Measurements from ENCODE around the gene VTCN1.
"Not testable (repeated sequence)": the region's sequence is repeated elsewhere in the genome, so short reads cannot be mapped to it uniquely, and the experiment has no call there.

VTCN1 gene

GRCh38 chr1:117121589-117122329, 89.0 kb downstream of the VTCN1 start, which contains the start of gene TRIM45:
Gene TRIM45, minus strand, starts transcription at chr1:117121749. Its CDS starts 548 bp downstream, at chr1:117121201.
- DNase-seq = peak; percentile 90 to 92

- no peak for DNase-seq
Observed at GRCh38 chr1:117120774-117121588, 89.7 kb downstream of the VTCN1 start.

- not testable (repeated sequence) for DNase-seq
Observed at GRCh38 chr1:117119144-117119543, 91.6 kb downstream of the VTCN1 start.

GRCh38 chr1:117118137-117118536, 92.6 kb downstream of the VTCN1 start:
- DNase-seq = no peak

- DNase-seq = no peak
Observed at GRCh38 chr1:117117697-117118096, 93.0 kb downstream of the VTCN1 start.

DNA sequence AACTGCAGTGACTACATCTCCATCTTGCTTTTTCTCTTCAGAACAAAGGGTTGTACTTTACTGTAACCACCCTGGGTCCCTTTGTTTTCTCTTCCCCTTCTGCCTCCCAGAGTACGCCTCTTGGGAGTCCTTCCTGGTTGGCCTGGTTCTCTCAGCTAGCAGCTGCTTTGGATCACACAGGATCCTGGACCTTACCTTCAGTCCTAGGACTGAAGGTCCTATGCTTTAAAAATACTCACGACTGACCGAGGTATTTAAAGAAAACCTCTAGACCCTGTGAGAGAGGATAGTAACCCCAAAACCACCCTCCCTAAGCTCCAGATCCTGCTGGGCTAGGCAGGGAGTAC, 94.0 kb downstream of the VTCN1 start:
- DNase-seq = no peak

DNA sequence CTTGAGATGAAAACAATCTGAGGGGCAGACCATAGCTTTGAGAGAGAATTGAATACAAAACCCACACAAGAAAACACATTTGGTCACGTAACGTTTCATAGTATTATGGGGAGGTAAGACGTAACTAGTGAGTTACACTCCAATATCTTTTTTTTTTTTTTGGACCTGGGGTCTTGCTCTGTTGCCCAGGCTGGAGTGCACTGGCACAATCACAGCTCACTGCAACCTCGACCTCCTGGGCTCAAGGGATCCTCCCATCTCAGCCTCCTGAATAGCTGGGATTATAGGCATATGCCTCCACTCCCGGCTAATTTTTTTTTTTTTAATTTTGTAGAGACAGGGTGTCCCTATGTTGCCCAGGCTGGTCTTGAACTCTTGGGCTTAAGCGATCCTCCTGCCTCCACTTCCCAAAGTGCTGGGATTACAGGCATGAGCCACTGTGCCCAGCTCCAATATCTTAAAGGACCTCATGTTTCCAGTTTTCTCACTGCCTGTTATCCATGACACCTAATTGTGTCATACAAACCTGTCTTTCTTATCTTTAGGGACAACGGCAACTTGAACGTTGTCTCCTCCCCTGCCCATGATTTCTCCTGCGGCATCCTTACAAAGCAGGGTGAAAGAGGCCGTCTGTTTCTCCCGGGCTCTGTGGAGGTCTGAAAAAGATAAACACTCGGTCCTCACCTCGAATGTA, 94.5 kb downstream of the VTCN1 start:
- DNase-seq = no peak

GRCh38 chr1:117114877-117115276, 95.8 kb downstream of the VTCN1 start:
- no peak for DNase-seq

DNA sequence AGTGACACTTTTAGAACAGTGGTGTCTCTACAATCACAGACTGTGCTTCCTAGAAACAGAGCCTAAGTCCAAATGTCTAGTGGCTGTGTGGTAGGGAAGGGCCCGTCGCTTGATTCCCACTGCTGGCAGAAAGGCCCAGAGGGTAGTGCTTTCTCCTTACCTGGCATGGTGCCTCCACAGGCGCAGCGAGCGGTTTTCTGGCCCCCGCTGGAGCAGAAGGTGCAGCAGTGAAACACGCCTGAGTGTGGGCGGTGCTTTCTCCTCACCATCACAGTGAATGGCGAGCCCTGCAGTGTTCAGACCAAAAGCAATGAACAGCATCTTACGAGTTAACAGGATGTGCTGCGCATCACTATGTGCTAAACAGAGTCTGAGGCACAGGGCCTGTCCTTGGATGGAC, 97.5 kb downstream of the VTCN1 start:
- DNase-seq = no peak

- no peak for DNase-seq
Observed at GRCh38 chr1:117112047-117112717, 98.5 kb downstream of the VTCN1 start.

- DNase-seq = no peak
Observed at GRCh38 chr1:117110774-117111173, 100.0 kb downstream of the VTCN1 start.

GRCh38 chr1:117107364-117107763, 103.4 kb downstream of the VTCN1 start:
- no peak for DNase-seq

DNA sequence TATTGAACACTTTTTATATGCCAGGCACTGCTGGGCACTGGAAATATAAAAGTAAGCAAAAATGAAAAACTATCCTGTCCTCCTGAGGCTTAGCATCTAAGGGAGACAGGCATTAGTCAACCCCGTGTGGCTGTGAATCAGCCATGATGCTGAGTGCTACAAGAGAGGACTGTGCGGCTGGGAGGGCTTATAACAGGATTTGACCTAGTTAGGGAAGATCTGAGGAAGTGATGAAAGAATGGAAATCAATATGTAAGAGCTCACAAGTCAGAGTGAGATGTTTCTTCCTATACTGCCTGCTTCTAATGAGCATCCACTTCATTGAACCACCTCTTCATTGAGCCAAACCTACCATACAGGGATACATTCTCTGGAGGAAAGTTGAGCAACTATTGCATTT, 104.2 kb downstream of the VTCN1 start:
- DNase-seq = no peak

DNA sequence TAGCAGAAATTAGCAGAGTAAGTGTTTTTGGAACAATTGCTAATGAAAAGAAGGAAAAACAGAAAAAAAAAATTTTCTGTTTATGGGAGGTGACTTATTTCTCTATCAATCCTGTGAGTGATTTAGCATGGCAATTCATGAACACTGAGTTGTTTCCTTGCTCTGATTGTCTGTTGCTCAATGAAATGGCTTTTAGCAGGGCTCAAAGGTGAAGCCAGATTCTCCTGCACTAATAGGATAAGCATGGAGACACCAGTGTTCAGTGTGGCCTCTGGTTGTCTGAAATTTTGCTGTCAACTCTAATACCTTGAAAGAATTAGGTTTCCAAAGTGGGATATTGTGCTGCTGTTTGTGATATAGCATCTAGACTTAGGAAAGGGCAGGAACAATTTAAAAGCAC, 105.0 kb downstream of the VTCN1 start:
- no peak for DNase-seq

DNA sequence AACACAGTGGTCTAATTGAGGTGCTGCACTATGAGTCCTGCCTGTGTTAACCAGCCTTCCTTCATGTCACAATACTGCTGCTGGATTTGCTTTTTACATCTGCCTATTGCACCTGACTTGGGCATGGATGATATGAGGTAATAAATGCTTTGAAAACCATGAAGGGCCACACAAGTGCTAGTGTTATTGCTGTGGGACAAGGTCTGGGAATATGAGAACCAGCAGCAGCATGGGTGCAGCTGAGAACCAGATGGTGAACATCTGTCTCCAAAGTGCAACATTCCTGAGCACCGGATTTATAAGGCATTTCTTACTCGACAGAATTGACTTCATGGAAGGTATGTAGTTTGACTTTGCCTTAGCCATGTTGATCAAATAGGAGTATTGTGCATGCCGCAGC, 105.7 kb downstream of the VTCN1 start:
- DNase-seq = no peak

DNA sequence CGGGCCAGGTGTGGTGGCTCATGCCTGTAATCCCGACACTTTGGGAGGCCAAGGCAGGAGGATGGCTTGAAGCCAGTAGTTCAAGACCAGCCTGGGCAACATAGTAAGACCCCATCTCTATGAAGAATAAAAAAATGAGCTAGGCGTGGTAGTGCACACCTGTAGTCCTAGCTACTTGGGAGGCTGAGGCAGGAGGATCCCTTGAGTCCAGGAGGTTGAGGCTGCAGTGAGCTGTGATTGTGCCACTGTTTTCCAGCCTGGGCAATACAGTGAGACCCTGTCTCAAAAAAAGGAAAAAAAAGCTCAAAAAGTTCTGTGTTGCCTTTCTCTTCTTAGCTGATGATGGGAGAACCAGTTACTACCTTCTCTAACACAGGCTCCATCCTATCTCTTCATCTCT, 108.9 kb downstream of the VTCN1 start:
- DNase-seq = not testable (repeated sequence)

- no peak for DNase-seq
Observed at GRCh38 chr1:117101334-117101733, 109.4 kb downstream of the VTCN1 start.

- DNase-seq = no peak
Observed at GRCh38 chr1:117098287-117098890, 112.3 kb downstream of the VTCN1 start.

DNA sequence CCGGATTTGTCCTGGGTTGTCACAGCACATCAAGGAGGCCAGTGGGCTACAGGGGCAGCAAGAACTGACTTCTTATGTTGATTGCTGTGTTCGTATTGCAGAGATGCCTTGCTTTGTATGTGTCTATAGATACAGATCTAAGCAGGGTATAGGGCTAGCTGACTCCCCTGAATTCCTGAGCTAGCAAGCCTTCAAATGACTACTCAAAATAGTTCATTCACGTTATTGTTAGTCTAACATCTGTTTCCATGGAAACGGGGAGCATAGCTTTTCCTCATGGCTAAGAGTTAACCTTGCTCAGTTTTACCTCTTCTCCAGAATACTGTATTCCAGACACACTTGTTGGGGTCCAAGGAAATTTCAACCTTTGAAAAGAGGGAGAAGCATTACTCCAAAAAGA, 113.3 kb downstream of the VTCN1 start:
- no peak for DNase-seq

- DNase-seq = no peak
Observed at GRCh38 chr1:117096951-117097408, 113.7 kb downstream of the VTCN1 start.

GRCh38 chr1:117094841-117095604, 115.7 kb downstream of the VTCN1 start:
- no peak for DNase-seq

All from NCI-H1930 (cell line).